Midbrain (tissue), 1 donor: ENCODE results near the gene PIGO.
A peak's percentile ranks its signal among the peaks of the same experiment; 100 is the strongest.

Source experiments
- DNase-seq: peaks from one replicate; lab custom pipeline; 2025; lab: John Stamatoyannopoulos, UW

PIGO gene

GRCh38 chr9:35070823-35071813 is 25.3 kb downstream of the PIGO start:
- DNase-seq = no peak

- no peak for DNase-seq
Observed at GRCh38 chr9:35069020-35069419, 27.4 kb downstream of the PIGO start.

- DNase-seq = no peak
Observed at GRCh38 chr9:35067056-35067455, 29.3 kb downstream of the PIGO start.

- no peak for DNase-seq
Observed at GRCh38 chr9:35060548-35061207, 35.7 kb downstream of the PIGO start.

- DNase-seq = no peak
Observed at GRCh38 chr9:35059438-35059837, 37.0 kb downstream of the PIGO start.

GRCh38 chr9:35057271-35057620 is 39.1 kb downstream of the PIGO start:
- DNase-seq = no peak

- no peak for DNase-seq
Observed at GRCh38 chr9:35056571-35057270, 39.7 kb downstream of the PIGO start.

GRCh38 chr9:35054871-35055644 is 41.3 kb downstream of the PIGO start:
- DNase-seq = no peak

GRCh38 chr9:35054185-35054835 is 42.1 kb downstream of the PIGO start:
- DNase-seq = no peak

- DNase-seq = peak; percentile 8
Observed at GRCh38 chr9:35051069-35051967, 45.1 kb downstream of the PIGO start.

GRCh38 chr9:35048511-35048910 is 47.9 kb downstream of the PIGO start:
- DNase-seq = no peak

- no peak for DNase-seq
Observed at GRCh38 chr9:35044071-35044470, 52.3 kb downstream of the PIGO start.

- no peak for DNase-seq
Observed at GRCh38 chr9:35042891-35043545, 53.4 kb downstream of the PIGO start.

GRCh38 chr9:35042081-35042604 is 54.2 kb downstream of the PIGO start:
- no peak for DNase-seq
